GM15510 (cell line): ENCODE data around the gene RAC2.

Source experiments
- POLR2A ChIP-seq: IDR thresholded peaks from 3 replicates; pipeline ENCODE4 v1.6.1; 2011; ENCODE audit warnings: borderline replicate concordance; ENCODE audit not compliant: insufficient read length; ENCODE audit errors: extremely low read depth

Gene RAC2

GRCh38 chr22:37225481-37225880 is 18.6 kb downstream of the RAC2 start:
- no peak for TF ChIP-seq POLR2A

- TF ChIP-seq POLR2A: no peak
Measured at GRCh38 chr22:37224757-37225420, 19.2 kb downstream of the RAC2 start.

GRCh38 chr22:37223965-37224551 is 20.0 kb downstream of the RAC2 start:
- TF ChIP-seq POLR2A: peak; percentile 19

- no peak for TF ChIP-seq POLR2A
Measured at GRCh38 chr22:37222440-37222971, 21.6 kb downstream of the RAC2 start.

GRCh38 chr22:37221424-37222333 is 22.4 kb downstream of the RAC2 start:
- TF ChIP-seq POLR2A: no peak

GRCh38 chr22:37220543-37220981 is 23.5 kb downstream of the RAC2 start:
- peak; percentile 24 for TF ChIP-seq POLR2A

GRCh38 chr22:37219533-37219932 is 24.5 kb downstream of the RAC2 start:
- peak; percentile 12 for TF ChIP-seq POLR2A

- peak; percentile 48 for TF ChIP-seq POLR2A
Measured at GRCh38 chr22:37218771-37219411, 25.2 kb downstream of the RAC2 start.

GRCh38 chr22:37218399-37218770 is 25.7 kb downstream of the RAC2 start:
- TF ChIP-seq POLR2A: no peak

GRCh38 chr22:37215890-37216289 is 28.2 kb downstream of the RAC2 start:
- no peak for TF ChIP-seq POLR2A

GRCh38 chr22:37214731-37215030 is 29.4 kb downstream of the RAC2 start:
- TF ChIP-seq POLR2A: no peak

- TF ChIP-seq POLR2A: no peak
Measured at GRCh38 chr22:37213941-37214730, 29.9 kb downstream of the RAC2 start.

- no peak for TF ChIP-seq POLR2A
Measured at GRCh38 chr22:37213218-37213855, 30.7 kb downstream of the RAC2 start.
